ENCODE results near the gene KIAA0513.

The KIAA0513 gene

DNA sequence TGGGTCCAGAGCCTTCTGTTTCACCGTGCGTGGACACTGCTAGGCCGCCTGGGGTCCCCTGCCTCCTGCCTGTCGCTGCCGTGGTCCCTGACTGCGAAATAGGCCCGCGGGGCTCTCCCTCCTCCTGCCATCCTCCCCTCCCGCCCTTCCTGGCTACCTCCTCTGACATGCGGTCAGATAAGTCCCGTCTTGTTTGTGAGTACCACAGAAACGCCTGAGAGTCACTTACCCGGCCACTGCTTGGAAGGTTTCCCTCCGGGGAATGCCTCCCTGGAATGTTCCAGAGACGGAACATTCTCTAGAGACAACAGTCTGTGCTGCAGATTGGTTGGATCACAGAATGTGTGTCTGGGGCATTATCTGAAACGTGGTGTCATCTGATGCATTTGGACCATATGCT lies 61.9 kb downstream of the KIAA0513 start:
- DNase-seq (ENCODE audit: low spot score), result peak; percentile 56

DNA sequence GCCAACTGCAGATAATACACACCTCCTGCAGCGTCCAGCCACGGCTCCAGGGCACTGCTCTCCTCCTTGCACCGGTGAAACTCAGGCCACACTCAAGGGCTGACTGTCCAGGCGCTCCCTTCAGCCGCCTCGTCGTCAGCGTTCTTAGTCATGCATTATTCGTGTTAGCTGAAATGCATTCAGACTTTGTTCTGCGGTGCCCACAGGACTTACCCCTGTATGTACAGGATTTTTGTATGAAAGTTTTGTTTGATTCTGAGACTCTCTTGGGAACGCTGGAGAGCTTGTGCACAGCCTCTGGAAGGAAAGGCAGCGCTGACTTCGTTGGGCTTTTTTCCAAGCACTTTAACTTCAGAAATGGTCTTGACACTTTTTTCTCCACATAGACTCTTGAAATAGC lies 62.6 kb downstream of the KIAA0513 start:
- DNase-seq (ENCODE audit: low spot score), result no peak

DNA sequence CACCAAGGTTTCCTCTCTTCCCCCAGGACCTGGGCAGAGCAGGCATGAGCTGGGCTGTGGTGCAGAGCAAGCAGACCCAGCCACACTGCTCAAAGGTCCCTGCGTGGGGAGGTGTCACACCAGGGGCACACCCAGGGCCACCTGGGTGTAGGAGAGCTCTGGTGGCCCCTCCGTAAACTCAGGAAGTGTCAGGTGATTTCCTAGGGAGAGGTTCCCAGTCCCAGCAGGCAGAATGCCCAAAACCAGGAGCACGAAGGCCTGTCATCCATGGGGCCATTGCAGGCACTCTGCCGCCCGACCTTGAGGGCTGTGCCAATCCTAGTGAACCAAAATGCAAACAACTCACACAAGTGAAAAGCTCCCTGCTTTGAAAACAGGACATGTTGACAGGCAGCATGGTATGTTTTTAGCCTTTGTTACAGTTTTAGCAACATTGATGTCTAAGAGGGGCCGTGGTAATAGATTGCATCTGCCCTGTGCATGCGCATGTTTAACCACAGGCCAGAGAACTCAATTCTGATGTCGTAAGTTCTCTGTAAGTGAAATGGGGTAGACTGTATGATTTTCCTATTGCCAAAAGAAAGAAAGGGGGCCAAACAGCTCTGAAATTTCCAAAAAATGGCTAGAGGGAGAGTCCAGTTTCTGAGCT lies 63.4 kb downstream of the KIAA0513 start:
- no peak for DNase-seq (ENCODE audit: low spot score)

DNA sequence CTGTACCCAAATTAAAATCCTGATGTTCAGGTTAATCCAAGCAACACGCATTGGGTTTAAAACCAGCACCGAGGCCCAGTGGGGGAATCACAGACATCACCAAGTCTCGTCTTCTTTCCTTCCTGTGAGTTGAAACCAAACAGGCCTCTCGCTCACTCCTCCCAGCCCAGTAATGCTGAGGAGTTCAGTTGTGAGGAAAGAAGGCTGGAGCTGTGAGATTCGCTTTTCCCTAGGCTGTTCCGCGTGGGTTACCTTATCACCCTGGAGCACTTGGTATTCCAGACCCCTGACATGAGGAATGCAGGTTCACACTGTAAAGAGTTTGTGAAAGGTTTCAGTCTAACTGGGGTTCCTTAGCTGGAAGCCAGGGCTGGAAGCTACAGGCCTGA lies 63.9 kb downstream of the KIAA0513 start:
- DNase-seq (ENCODE audit: low spot score), result no peak

DNA sequence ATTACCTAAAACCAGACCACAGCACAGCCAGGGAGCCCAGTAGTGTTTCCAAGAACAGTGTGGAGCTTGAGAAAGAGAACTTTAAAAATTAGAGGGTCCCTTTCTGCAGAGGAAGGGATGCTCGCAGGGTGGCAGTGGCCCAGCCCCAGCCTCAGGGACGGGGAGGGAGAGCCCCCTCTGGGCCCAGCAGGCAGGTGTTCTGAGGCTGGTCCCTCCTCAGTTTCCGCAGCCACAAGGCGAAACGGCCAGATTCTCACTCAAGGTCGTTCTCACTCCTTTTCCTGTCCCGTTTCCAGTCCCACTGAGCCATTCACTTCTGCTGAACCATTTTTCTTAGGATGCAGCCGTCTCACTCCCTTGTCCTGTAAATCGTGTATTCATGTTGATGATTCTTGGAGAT lies 64.7 kb downstream of the KIAA0513 start:
- no peak for DNase-seq (ENCODE audit: low spot score)

DNA sequence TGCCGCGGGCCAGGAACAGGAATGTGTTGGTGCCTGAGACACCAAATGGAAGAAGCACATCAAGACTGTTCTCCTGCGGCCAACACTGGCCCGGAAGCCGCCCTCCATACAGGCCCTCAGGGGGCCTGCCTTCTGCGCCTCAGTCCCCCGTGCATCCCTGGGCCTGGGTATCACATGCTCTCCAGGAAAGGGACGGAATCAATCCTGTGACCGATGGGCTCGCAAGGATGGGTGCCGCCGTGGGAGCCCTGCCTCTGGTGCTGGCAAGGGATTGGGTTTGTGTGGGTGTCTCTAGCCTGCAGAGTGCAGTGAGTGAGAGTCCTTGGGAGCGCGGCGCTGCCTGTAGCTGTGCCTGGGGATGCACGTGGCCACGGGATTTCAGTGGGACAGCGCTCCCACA lies 65.3 kb downstream of the KIAA0513 start:
- no peak for DNase-seq (ENCODE audit: low spot score)

DNA sequence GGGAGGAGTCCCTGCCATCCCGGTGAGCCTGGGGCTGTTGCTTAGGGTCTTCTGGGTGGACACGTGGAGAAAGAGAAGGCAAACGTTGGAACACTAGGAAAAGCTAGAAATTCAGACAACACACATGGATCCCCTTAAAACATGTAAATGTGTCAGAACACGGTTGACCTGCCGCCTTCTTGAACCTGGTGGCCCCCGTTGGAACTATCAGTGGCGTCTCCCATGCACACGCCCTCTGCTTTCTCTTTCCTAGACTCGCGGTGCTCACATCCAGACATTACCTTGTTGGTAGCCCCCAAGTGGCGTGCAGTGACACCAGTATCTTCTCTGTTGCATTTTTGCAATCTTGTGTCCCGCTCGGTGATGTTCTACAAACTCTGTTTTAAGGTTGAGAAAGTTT lies 66.1 kb downstream of the KIAA0513 start:
- DNase-seq (ENCODE audit: low spot score), result no peak

DNA sequence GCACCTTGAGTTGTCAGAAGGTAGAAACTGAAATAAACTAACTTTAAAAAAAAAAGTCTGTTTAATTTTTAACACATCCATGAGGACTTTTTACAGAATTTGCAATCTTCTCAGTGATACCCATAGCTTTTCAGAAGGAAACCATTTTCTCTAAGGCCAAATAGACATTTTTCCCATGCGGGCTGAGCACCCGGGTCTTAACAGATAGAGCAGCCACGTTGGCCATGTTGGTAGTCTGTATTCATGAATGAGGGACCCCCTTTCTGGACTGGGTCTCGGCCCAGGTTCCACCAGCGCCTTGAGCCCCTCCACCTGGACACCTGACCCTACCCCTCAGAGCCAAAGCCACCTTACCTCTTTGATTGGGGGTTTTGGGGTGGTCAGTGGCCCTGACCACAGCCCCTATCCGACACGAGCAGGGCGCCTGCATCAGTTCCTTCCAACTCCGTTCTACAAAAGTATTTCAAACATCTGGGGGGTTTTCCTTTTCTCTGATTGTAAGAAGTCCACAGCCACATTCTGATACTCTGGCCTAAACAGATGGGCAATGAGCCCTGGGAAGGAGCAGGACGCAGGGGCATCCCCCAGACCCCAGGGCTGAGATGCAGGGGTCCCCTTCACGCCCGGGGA lies 66.7 kb downstream of the KIAA0513 start:
- DNase-seq (ENCODE audit: low spot score), result no peak

DNA sequence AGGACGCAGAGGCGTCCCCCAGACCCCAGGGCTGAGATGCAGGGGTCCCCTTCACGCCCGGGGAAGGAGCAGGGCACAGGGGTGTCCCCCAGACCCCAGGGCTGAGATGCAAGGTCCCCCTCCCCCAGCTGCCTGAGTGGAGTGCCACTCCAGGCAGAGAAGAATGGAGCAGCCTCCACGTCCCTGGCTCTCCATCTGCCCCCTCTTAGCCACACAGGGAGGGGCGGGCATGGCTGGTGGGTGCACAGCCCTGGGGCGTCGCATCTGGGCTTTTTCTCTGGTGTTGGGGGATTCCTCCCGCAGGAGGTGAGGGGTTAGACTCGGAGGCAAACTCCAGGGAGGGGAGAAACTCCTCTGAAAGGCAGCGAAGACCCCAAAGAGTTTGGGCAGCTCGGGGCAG lies 67.2 kb downstream of the KIAA0513 start:
- no peak for DNase-seq (ENCODE audit: low spot score)

DNA sequence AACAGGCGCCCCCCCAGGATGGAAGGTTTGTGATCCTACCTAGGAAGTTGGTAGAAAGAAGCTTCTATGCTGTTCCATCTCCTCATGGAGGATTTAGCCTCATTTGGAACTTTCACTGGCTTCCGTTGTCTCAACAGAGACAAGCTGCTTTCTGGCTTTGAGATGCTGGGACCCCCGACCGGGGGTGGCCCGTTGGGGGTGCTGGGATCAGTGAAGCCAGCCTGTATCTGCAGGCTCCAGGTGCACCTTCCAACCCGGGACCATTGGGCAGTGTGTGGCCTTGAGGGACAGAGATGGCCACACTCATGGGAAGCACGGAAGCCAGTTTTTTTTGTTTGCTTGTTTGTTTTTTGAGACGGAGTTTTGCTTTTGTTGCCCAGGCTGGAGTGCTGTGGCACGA lies 69.3 kb downstream of the KIAA0513 start:
- DNase-seq (ENCODE audit: low spot score), result no peak

DNA sequence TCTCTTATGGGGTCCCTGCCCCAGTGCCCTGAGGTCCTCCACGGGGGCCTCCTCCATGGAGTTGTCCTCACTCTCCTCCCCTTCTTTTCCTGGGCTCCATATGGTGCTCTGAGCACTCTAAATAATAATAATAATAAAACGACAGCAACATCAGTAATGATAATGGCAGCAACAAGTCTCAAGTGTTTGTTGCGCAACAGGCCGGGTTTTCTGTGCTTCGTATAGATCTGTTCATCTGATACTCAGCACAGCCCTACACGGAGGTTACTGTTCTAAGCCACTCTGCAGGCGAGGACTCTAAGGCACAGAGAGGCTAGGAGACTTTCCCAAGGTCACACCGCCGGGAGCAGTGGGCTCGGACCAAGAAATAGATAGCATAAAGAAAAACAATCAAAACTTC lies 71.0 kb downstream of the KIAA0513 start:
- DNase-seq (ENCODE audit: low spot score), result no peak

DNA sequence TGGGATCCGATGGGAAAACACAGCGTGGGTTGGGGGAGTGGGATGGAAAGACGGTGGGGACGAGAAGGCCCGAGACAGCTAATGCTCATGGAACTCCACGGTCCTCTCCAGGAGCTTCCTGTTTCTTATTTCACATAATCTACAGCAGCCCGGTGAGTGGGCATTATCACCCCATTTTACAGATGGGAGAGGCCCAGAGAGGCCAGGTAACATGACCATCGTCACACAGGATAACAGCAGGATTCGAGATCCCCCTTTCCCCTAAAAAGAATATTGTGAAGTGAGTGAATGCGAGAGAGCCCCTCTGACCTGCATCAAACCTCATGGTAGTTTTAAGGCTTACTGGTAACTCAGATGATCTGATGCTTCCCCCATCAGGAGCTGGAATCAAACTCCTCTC lies 72.7 kb downstream of the KIAA0513 start:
- DNase-seq (ENCODE audit: low spot score), result no peak

DNA sequence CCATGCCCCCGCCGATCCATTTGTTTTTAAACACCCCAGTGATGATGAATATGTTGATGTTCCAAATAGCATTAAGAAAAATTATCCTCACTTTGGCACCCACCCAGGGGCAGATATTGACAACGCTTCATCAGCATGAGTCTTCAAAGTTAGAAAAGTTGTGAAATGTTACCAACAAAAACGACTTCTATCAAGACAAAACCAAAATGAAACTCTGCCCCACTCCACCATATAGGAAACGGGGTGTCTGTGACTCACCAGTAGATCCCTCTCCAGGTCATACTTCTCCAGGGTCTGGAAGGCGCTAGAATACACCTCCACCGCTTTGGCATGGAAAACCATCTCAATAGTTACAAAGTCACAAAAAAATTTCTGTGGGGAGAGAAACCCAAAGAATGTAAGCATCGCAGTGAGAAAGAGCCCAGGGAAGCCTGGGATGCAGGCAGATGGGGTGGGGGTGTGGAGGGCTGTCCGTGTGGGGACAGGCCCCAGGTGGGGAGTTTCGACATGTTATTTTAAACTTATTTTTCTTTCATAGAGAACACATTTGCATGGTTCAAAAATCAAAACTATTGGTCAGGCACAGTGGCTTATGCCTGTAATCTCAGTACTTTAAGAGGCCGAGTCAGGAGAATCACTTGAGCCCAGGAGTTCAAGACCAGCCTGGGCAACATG lies 74.5 kb downstream of the KIAA0513 start:
- no peak for DNase-seq (ENCODE audit: low spot score)

DNA sequence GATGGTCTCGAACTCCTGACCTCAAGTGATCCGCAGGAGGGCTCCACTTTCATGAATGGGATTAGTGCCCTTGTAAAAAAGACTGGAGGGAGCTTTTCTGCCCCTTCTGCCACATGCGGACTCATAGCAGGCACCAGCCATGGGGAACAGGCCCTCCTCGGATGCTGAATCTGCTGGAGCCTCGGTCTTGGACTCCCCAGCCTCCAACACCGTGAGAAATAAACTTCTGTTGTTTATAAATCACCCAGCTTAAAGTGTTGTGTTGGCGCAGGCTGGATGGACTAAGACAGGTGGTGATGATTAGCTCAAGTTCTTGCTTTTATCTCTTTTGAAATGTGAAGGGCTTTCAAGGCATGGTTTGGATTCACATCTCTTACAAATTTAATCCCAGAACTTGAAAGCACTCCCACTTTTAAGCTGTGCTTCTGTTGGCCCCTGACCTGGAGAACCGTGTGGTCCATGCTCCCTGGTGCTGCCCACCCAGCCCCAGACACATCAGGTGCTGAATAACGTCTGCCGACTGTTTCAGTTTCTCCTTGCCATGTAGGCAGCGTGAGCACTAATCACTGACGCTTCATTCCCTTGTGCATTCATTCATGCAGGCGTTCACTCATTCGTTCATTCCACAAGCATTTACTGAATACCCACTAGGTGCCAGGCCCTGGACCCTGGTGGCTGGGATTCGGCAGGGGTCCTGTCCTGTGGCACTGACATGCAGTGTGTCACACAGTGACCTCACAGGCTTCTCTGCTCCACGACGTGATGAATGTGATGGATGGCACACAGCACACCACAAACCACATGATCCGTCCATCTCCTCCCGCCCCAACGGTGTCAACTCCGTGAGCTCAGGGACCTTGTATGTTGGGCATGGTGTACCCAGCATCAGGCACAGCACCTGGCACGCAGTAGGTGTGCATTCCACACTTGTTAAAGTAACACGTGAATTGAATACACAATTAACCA lies 75.8 kb downstream of the KIAA0513 start:
- DNase-seq (ENCODE audit: low spot score), result no peak

DNA sequence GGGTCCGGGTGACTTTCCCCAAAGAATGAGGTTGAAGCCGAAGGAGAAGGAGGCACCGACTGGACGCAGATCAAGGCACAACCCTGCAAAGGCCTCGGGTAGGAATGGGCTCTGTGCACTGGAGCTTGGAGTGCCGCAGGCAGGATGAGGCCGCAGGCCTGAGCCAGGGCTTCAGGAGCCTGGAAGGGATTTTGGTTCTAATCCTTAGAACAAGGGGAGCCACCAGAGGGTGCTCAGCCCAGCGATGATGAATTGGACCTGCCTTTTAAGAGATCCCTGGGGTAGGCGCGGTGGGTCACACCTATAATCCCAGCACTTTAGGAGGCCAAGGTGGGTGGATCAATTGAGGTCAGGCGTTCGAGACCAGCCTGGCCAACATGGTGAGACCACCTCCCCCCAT lies 76.6 kb downstream of the KIAA0513 start:
- no peak for DNase-seq (ENCODE audit: low spot score)

DNA sequence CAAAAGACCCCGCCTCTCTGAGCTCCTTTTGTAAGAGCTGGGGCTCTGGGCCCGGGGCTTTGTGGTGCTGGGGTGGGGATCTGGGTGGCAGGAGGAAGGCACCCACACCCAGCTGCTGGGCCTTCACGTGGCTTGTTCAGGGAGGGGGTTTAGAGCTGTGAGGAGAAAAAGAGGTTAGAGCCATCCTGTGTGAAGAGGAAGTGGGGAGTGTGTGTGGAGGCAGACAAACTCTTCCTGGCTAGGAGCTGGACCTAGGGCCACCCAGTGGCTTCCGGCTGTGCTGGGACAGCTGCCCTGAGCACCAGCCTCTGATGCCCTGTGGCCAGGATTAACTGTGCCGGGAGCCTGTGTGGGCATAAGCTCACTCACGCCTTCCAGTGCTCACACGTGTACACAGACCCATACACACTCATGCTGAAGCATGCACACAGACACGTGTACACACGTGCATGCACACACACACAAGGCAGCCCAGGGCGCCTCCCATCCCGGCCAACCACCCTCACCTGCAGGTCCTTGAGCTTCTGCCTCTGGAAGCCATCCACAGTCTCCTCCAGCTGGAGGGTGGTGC lies 77.3 kb downstream of the KIAA0513 start:
- DNase-seq (ENCODE audit: low spot score), result no peak

DNA sequence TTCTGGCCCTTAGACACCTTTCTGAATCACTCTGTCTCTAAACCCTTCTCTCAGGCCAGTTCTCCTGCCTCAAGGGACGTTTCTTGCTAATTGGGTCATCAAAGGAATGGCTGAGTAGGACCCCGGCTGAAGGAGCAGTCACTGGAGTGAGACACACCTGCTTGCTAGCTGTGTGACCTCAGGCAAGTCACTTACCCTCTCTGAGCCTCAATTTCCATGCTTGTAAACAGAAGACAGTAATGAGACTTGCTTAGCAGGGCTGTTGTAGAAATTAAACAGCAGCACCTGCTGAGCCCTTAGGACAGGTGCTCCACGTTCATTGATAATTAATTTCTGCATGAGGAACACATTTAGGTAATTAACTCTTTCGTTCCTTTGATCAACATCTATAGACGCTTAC lies 77.9 kb downstream of the KIAA0513 start:
- no peak for DNase-seq (ENCODE audit: low spot score)

DNA sequence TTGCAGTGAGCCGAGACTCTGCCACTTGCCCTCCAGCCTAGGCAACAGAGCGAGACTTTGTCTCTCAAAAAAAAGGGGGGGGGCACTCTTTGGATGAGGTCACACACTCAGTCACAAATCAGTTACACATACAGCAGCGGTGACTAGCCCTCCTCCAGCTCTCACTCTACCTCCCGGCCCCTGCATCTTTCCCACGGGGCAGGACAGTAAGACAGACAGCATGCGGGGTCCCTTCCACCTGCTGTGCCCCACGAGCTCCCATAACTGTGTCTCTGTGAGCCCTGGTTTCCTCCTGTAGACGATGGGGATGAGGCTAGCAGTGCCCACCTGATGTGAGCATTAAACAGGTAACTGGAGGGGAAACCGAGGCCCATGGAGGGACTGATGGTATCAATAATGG lies 79.5 kb downstream of the KIAA0513 start:
- DNase-seq (ENCODE audit: low spot score), result no peak

DNA sequence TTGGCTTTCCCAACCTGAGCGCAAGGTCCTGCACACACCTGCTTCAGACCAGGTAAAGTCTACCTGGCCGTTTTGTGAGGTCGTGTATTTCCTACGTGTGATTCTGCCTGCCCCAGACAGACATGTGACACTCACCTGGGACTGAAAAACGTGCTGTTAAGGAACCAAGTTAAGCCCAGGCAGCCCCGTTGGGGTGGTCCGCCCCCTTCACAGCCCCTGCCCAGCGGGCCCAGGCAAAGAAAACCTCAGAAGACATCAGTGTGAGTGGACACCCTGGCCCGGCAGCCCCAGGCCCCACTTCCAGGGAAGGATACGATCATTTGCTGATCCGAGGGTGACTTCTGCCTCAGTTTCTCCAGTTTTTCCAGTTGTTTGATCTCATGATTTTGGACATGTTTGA lies 79.9 kb downstream of the KIAA0513 start:
- no peak for DNase-seq (ENCODE audit: low spot score)

DNA sequence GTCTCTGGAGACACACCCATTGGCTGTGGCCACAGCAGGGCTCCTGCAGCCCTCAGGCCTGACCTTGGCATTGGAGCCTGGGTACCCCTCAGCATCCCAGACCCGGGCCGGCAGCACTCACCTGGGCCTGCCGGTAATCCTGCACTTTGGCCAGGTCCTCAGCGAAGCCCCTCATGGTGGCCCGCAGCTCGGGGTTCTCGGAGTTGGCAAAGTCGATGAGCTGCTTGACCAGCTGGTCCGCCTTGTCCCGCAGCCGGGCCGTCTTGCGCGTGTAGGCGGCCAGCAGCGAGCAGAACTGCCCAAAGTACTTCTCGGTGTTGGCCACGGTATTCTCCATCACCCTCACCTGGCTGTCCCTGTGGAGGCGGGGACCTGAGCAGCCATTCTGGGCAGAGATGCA lies 82.5 kb downstream of the KIAA0513 start:
- DNase-seq (ENCODE audit: low spot score), result no peak

DNA sequence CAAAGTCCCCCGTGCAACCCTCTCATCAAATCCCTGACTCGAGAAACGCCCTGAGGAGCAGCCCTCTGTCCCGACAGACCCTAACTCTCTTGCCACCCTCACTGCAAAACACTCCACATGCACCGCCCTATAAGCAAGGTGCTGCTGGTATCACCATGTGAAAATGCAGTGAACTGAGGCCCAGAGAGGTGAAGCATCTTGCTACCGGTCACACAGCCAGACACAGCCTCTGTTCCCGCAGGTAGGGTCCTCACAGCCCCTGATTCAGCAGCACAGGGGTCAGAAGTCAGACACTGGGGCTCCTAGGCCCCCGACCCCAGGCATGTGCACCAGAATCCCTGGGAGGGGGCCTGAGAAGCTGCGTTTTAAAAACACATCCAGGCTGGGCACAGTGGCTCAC lies 83.6 kb downstream of the KIAA0513 start:
- no peak for DNase-seq (ENCODE audit: low spot score)

DNA sequence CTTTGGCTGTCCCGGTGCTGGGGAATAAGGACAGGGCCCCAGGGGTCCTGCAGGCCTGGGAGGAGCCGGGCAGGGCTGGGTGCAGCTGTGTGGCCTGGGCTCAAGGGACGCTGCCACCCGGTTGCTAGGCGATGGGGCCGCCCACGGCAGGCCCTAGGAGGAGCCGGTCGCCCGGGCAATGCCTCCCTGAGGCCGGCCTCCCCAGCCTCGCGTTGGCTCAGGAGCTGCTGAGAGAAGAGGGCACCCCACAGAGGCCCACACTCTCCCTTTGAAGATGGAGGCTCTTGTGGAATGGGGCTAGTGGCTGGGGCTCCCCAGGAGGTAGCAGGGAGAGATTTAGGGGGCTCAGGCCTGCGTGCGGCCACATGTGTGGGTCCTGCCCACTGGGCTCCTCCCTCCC lies 84.8 kb downstream of the KIAA0513 start, which contains the start of gene CIBAR2:
CIBAR2 (minus strand) TSS at position 109 of the 400 bp plus-strand sequence. CDS start 120 bp downstream, outside the sequence.
- DNase-seq (ENCODE audit: low spot score), result no peak
